ENCODE data around the gene CMPK2.

Gene CMPK2

DNA sequence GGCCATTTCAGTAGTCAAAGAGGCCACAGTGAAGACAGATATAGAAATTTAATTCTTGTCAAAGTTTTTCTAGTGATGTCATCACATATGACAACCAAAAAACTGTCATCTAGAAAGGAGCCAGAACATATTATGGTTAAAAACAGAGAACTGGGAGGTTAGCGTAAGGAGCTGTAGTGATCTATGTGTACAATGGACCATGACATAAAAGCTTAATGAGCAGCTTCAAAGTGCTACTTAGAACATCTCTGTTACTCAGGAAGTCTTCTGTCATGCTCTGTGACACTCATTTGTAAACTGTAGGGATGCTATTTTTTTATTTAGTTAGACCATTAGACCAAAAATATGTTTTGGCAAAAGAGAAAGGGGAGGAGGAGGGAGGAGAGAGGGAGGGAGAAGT is 57.3 kb downstream of the CMPK2 start:
- DNase-seq = no peak
- Histone ChIP-seq H3K9me3 (no peaks in the 10 kb centered on the region), H3K36me3 (no peaks in the 10 kb centered on the region), H3K27me3 (peaks cover 0 to 25% of the 10 kb centered on the region in 2 donors), H3K27ac (no peak overlapping the region), H3K4me3 (no peak overlapping the region), H3K4me1 (no peaks in the 10 kb centered on the region)
- TF ChIP-seq CTCF (IDR thresholded peaks at IDR 0.05) = no peak
- intact Hi-C loops (cut with DNase I; ENCODE audit: low total_unique reads) = no loop called here

GRCh38 chr2:6806604-6807003 is 59.1 kb downstream of the CMPK2 start:
- no peaks in the 10 kb centered on the region for H3K4me1 ChIP-seq
- intact Hi-C loops (cut with DNase I; ENCODE audit: low total_unique reads) = no loop called here

DNA sequence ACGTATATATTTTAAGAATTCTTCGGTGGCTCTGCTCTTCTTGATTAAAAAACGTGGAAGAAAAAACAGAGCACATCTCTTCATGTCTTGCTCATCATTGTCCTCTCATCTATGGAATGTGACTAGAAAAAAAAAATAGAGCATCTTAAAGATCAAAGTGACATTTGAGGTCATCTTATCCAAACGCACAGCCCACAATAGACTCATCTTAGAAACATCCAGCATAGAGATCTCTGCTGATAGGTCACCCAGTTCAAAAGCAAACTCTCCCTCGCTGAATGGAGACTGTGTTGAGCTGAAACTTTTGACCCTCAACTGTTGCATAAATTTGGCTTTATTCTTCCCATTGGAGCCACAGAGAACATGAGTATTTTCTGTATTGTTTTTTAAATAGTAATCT is 65.2 kb downstream of the CMPK2 start:
- intact Hi-C loops (cut with DNase I; ENCODE audit: low total_unique reads) = no loop called here
- Histone ChIP-seq H3K4me1 (no peaks in the 10 kb centered on the region), H3K9me3 (no peaks in the 10 kb centered on the region), H3K36me3 (no peaks in the 10 kb centered on the region), H3K27me3 (no peaks in the 10 kb centered on the region), H3K4me3 (no peak overlapping the region), H3K27ac (no peak overlapping the region)
- DNase-seq = no peak
- no peak for TF ChIP-seq CTCF (IDR thresholded peaks at IDR 0.05)

More at GRCh38 chr2:6806604-6807003, 59.1 kb downstream of the CMPK2 start:
- Histone ChIP-seq H3K27me3 (peaks cover 0 to 20% of the 10 kb centered on the region in 2 donors), H3K9me3 (no peaks in the 10 kb centered on the region), H3K4me3 (no peak overlapping the region), H3K36me3 (no peaks in the 10 kb centered on the region), H3K27ac (no peak overlapping the region)
- DNase-seq = no peak
- TF ChIP-seq CTCF (IDR thresholded peaks at IDR 0.05) = no peak

Data from tibial artery (tissue), 4 donors.